ENCODE results near the gene UBQLN4. TPM values are rescaled to one million over a fixed set of nuclear protein-coding genes. Genes with fewer than 3 reads are reported as not detected.

Gene UBQLN4
- polyA plus RNA-seq, 1 donor from 2014 or later = 34.9 TPM

DNA sequence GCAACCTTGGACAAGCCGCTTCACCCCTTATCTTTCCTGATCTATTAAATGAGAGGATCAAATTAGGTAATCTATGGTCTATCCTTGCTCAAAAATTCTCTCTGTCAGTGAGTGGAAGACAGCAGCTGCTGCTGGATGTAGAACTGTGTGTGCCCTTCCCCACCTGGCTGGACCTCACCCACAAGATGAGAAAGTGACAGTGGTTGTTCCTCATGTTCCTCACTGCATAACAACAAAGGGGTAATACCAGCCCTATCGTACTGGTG is 49.7 kb downstream of the UBQLN4 start:
- no peak overlapping the region for H3K4me3 ChIP-seq (ENCODE audit: low read length)
- no peaks in the 10 kb centered on the region for H4K20me1 ChIP-seq (ENCODE audit: insufficient read depth)
- H3K27ac ChIP-seq (ENCODE audit: low read length) = no peak overlapping the region
- H2AFZ ChIP-seq (ENCODE audit: low read depth, low read length) = no peak overlapping the region
- no peaks in the 10 kb centered on the region for H3K27me3 ChIP-seq (ENCODE audit: insufficient read depth, low read depth, low read length)
- no peaks in the 10 kb centered on the region for H3F3A ChIP-seq (ENCODE audit: insufficient read depth, low read length, poor library complexity, severe bottlenecking)
- no peak overlapping the region for H3K4me2 ChIP-seq (ENCODE audit: low read length)
- TF ChIP-seq CTCF (IDR thresholded peaks at IDR 0.05; ENCODE audit: poor library complexity, severe bottlenecking) = no peak
- TF ChIP-seq MXI1 (conservative IDR thresholded peaks at IDR 0.05; ENCODE audit: poor library complexity, severe bottlenecking) = no peak
- TF ChIP-seq TAF1 (IDR thresholded peaks at IDR 0.05; ENCODE audit: low read depth) = no peak
- no peak for TF ChIP-seq RAD21 (conservative IDR thresholded peaks at IDR 0.05)
- TF ChIP-seq REST (IDR thresholded peaks at IDR 0.05; ENCODE audit: borderline replicate concordance) = no peak
- TF ChIP-seq POLR2AphosphoS5 (IDR thresholded peaks at IDR 0.05) = no peak
- no peak for TF ChIP-seq EP300 (conservative IDR thresholded peaks at IDR 0.05; ENCODE audit: poor library complexity, severe bottlenecking)
- no peak for TF ChIP-seq EZH2 (IDR thresholded peaks at IDR 0.05; ENCODE audit: borderline replicate concordance, insufficient read depth, low read length, poor library complexity, severe bottlenecking)
- TF ChIP-seq SMC3 (conservative IDR thresholded peaks at IDR 0.05; ENCODE audit: poor library complexity) = no peak
- no peaks in the 10 kb centered on the region for H3K36me3 ChIP-seq (ENCODE audit: insufficient read depth, low read length)
- no peak overlapping the region for H3K9ac ChIP-seq (ENCODE audit: low read length)
- no peaks in the 10 kb centered on the region for H3K9me3 ChIP-seq (ENCODE audit: low read length)
- no peaks in the 10 kb centered on the region for H3K9me2 ChIP-seq (ENCODE audit: insufficient read depth, low read length)
- H3K79me2 ChIP-seq (replicated peaks; ENCODE audit: insufficient read depth, low read length) = no peaks in the 10 kb centered on the region

DNA sequence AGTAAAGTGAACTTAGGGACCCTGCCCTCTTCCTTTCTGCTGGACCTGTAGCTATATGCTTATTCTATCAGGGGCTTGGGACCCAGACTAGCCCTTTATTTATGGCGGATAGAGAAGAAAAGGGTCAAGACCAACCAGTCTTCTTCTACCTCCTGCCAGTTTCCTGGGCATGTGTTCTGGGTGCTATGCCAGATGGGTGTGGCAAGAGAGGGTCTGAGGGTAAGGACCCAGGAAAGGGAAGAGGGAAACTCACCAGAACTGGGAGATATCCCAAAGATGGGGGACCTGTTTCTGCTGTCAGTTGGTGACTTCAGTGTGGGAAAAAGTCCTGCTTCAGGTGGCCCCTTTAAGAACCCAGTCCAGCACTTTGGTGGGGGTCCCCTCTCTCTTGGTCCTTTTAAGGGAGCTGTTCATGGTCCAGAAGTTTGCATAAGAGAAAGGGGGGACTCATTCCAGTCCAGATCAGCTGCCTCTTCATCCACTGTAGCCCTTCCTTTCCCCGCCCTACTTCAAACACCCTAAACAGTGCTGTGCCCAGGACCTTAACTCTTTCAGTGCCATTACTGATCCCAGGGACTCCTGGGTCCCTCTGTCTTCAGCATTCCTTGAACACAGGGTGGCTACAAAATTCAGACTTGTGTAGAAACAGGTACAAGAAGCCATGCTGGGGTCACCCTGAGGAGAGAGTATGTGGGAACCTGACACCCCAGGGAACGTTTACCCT is 51.2 kb downstream of the UBQLN4 start:
- Histone ChIP-seq H3K36me3 (ENCODE audit: insufficient read depth, low read length) (no peaks in the 10 kb centered on the region), H3K27ac (ENCODE audit: low read length) (no peak overlapping the region), H3F3A (ENCODE audit: insufficient read depth, low read length, poor library complexity, severe bottlenecking) (no peaks in the 10 kb centered on the region), H3K4me3 (ENCODE audit: low read length) (no peak overlapping the region), H3K27me3 (ENCODE audit: insufficient read depth, low read depth, low read length) (no peaks in the 10 kb centered on the region), H3K9ac (ENCODE audit: low read length) (no peak overlapping the region), H3K79me2 (replicated peaks; ENCODE audit: insufficient read depth, low read length) (no peaks in the 10 kb centered on the region), H2AFZ (ENCODE audit: low read depth, low read length) (no peak overlapping the region), H4K20me1 (ENCODE audit: insufficient read depth) (no peaks in the 10 kb centered on the region), H3K9me2 (ENCODE audit: insufficient read depth, low read length) (no peaks in the 10 kb centered on the region), H3K4me2 (ENCODE audit: low read length) (no peak overlapping the region), H3K9me3 (ENCODE audit: low read length) (no peaks in the 10 kb centered on the region)
- no peak for TF ChIP-seq RAD21 (conservative IDR thresholded peaks at IDR 0.05)
- TF ChIP-seq REST (IDR thresholded peaks at IDR 0.05; ENCODE audit: borderline replicate concordance) = no peak
- no peak for TF ChIP-seq MXI1 (conservative IDR thresholded peaks at IDR 0.05; ENCODE audit: poor library complexity, severe bottlenecking)
- TF ChIP-seq SMC3 (conservative IDR thresholded peaks at IDR 0.05; ENCODE audit: poor library complexity) = no peak
- no peak for TF ChIP-seq TAF1 (IDR thresholded peaks at IDR 0.05; ENCODE audit: low read depth)
- no peak for TF ChIP-seq EP300 (conservative IDR thresholded peaks at IDR 0.05; ENCODE audit: poor library complexity, severe bottlenecking)
- TF ChIP-seq POLR2AphosphoS5 (IDR thresholded peaks at IDR 0.05) = no peak
- TF ChIP-seq CTCF (IDR thresholded peaks at IDR 0.05; ENCODE audit: poor library complexity, severe bottlenecking) = no peak
- no peak for TF ChIP-seq EZH2 (IDR thresholded peaks at IDR 0.05; ENCODE audit: borderline replicate concordance, insufficient read depth, low read length, poor library complexity, severe bottlenecking)

Data from neural cell (in vitro differentiated cells).